Endothelial cell of umbilical vein (primary cell): ENCODE data around the gene CNRIP1. TPM values are rescaled to one million over a fixed set of nuclear protein-coding genes. Genes with fewer than 3 reads are reported as not detected.

Experiments
- BruUV-seq: library from RNA; stranded (reverse); fragments of 400-500 nt; replicated peaks from 2 replicates; lab custom pipeline; 2021; lab: Mats Ljungman, UMichigan
- CTCF ChIA-PET: fragments of 300-600, 350-600 bp; sonication (Branson Sonifier 250); formaldehyde crosslinking; loops from one replicate; lab custom pipeline; 2021; ENCODE audit warnings: antibody characterized with exemption, inconsistent platforms; lab: Charles Lee
- POLR2A ChIA-PET: fragments of 300-600, 350-600 bp; sonication (Branson Sonifier 250); formaldehyde crosslinking; loops from one replicate; lab custom pipeline; 2021; ENCODE audit warnings: antibody characterized with exemption, inconsistent platforms; lab: Charles Lee
- DNase-seq: peaks from one replicate; pipeline ENCODE4 v3.0.0-alpha.2; 2011; ENCODE audit warnings: low read depth, low spot score
- FAIRE-seq: peaks from 2 replicates; lab custom pipeline; 2011; peaks lifted over from hg19 to GRCh38; lab: Jason Lieb, UNC
- H2AFZ ChIP-seq: 2 replicates; pipeline ENCODE4 v1.6.0; 2012; ENCODE audit warnings: low read depth, low read length, control low read depth, inconsistent platforms
- H3K27ac ChIP-seq: 2 replicates; pipeline ENCODE4 v1.5.1; 2011; ENCODE audit warnings: low read depth, mild to moderate bottlenecking, control low read depth, low read length, moderate library complexity; ENCODE audit not compliant: insufficient read depth
- H3K27me3 ChIP-seq, 2 experiments: 2 replicates each; pipeline versions ENCODE4 v1.6.0 to v1.6.1; 2011; ENCODE audit warnings: low read length in 2 of 2, mixed read lengths in 1 of 2; ENCODE audit not compliant: control insufficient read depth in 2 of 2, insufficient read depth in 2 of 2
- H3K36me3 ChIP-seq, 2 experiments: 2 replicates in 1 of 2; 3 replicates in 1 of 2; pipeline ENCODE4 v1.5.1; 2011; ENCODE audit warnings: low read length in 2 of 2, mild to moderate bottlenecking in 1 of 2, moderate library complexity in 1 of 2; ENCODE audit not compliant: control insufficient read depth in 2 of 2, insufficient read depth in 2 of 2; ENCODE audit errors: extremely low read depth in 1 of 2
- H3K4me1 ChIP-seq: 3 replicates; pipeline ENCODE4 v1.5.1; 2011; ENCODE audit warnings: mild to moderate bottlenecking, low read length; ENCODE audit not compliant: control insufficient read depth, insufficient read depth; ENCODE audit errors: extremely low read depth
- H3K4me2 ChIP-seq: 2 replicates; pipeline ENCODE4 v1.6.1; 2011; ENCODE audit warnings: low read length, control low read depth, mixed read lengths; ENCODE audit not compliant: insufficient read depth
- H3K4me3 ChIP-seq, 3 experiments: fragments of 200-600 bp in 1 of 3; sonication (generic), shearing (Covaris generic) in 1 of 3; replicated peaks in 1 of 3; 2 replicates each; pipeline ENCODE4 v1.5.1; 2011 to 2016; ENCODE audit warnings: control low read depth in 3 of 3, low read length in 3 of 3, mild to moderate bottlenecking in 2 of 3, inconsistent platforms in 1 of 3, low read depth in 1 of 3, moderate library complexity in 1 of 3; ENCODE audit not compliant: insufficient read depth in 1 of 3
- H3K79me2 ChIP-seq: 2 replicates; pipeline ENCODE4 v1.6.0; 2012; ENCODE audit warnings: low read length, inconsistent platforms; ENCODE audit not compliant: control insufficient read depth, insufficient read depth
- H3K9ac ChIP-seq: replicated peaks from 2 replicates; pipeline ENCODE3; 2011; ENCODE audit warnings: low read length, control low read depth; ENCODE audit not compliant: insufficient read depth; ENCODE audit errors: extremely low read depth
- H3K9me1 ChIP-seq: replicated peaks from 3 replicates; pipeline ENCODE4 v1.6.0; 2011; ENCODE audit warnings: mild to moderate bottlenecking, low read length; ENCODE audit not compliant: control insufficient read depth, insufficient read depth; ENCODE audit errors: extremely low read depth
- H3K9me3 ChIP-seq: replicated peaks from 2 replicates; pipeline ENCODE4 v1.5.1; 2012; ENCODE audit warnings: low read length, inconsistent platforms; ENCODE audit not compliant: control insufficient read depth, insufficient read depth
- H4K20me1 ChIP-seq: replicated peaks from 2 replicates; pipeline ENCODE3; 2011; ENCODE audit warnings: mild to moderate bottlenecking, low read length; ENCODE audit not compliant: control insufficient read depth, insufficient read depth; ENCODE audit errors: extremely low read depth
- CTCF ChIP-seq, 2 donors: IDR thresholded peaks; 1 replicate in 1 of 2; 2 replicates in 1 of 2; pipeline ENCODE4 v1.5.1; 2011; ENCODE audit warnings: low read length in 2 of 2, mild to moderate bottlenecking in 2 of 2, moderate library complexity in 2 of 2, control low read depth in 1 of 2, inconsistent platforms in 1 of 2, low read depth in 1 of 2; ENCODE audit not compliant: insufficient read depth in 1 of 2; ENCODE audit errors: extremely low read depth in 1 of 2
- EZH2 ChIP-seq: IDR thresholded peaks from 2 replicates; pipeline ENCODE4 v1.6.1; 2012; ENCODE audit warnings: borderline replicate concordance, low read depth, mild to moderate bottlenecking, moderate library complexity, low read length, inconsistent platforms; ENCODE audit not compliant: severe bottlenecking
- GATA2 ChIP-seq: IDR thresholded peaks from 2 replicates; pipeline ENCODE4 v1.7.0; 2011; ENCODE audit warnings: low read depth, mild to moderate bottlenecking, moderate library complexity, mixed read lengths, low read length; ENCODE audit not compliant: insufficient read length, insufficient read depth
- JUN ChIP-seq: IDR thresholded peaks from 2 replicates; pipeline ENCODE4 v1.6.1; 2011; ENCODE audit warnings: borderline replicate concordance, low read depth; ENCODE audit not compliant: insufficient read length, insufficient read depth
- MAX ChIP-seq: IDR thresholded peaks from 2 replicates; pipeline ENCODE4 v1.6.1; 2011; ENCODE audit not compliant: insufficient read depth, insufficient read length
- MYC ChIP-seq: IDR thresholded peaks from one replicate; pipeline ENCODE4 v1.6.1; 2011; ENCODE audit warnings: mild to moderate bottlenecking, low read depth, low read length
- POLR2A ChIP-seq: IDR thresholded peaks from 2 replicates; pipeline ENCODE4 v1.6.1; 2012; ENCODE audit warnings: low read depth, mild to moderate bottlenecking, control low read depth, low read length
- POLR2AphosphoS5 ChIP-seq: IDR thresholded peaks from 2 replicates; pipeline ENCODE4 v1.6.1; 2012; ENCODE audit warnings: low read depth, mild to moderate bottlenecking, control low read depth, low read length, moderate library complexity; ENCODE audit not compliant: insufficient read depth
- dilution Hi-C: fragments of 300-500 bp; cut with MboI; formaldehyde crosslinking; loops from one replicate; pipeline ENCODE4 v1.15.0; 2019; ENCODE audit warnings: low sequenced_read_pairs; ENCODE audit not compliant: extremely low pct_ligation_motif_present
- intact Hi-C: fragments of 100-400 bp; cut with micrococcal nuclease; formaldehyde crosslinking; loops from one replicate; pipeline ENCODE4 v1.10.0; 2022
- polyA plus RNA-seq, 4 experiments: library from polyadenylated mRNA; depleted of rRNA in 3 of 4; stranded (reverse) in 3 of 4; unstranded in 1 of 4; fragments of >200 nt; gene quantifications; 2 replicates each; pipeline versions ENCODE4 v1.2.1 to v1.2.3, GENCODE V29; 2011 to 2012; ENCODE audit warnings: missing spikeins in 1 of 4
- total RNA-seq: library from RNA; stranded (reverse); gene quantifications from 2 replicates; pipeline ENCODE4 v1.2.3, GENCODE V29; 2021

The CNRIP1 gene
- total and polyA plus RNA-seq, 2 donors (not counting 3 experiments of a cell fraction or from before 2014, with no cell fraction given): 74.6 to 98.9 TPM

- Histone ChIP-seq H3K9ac (no peak overlapping the region), H4K20me1 (no peaks in the 10 kb centered on the region), H3K9me3 (no peaks in the 10 kb centered on the region), H2AFZ (no peak overlapping the region), H3K4me3 (no peak overlapping the region), H3K9me1 (no peaks in the 10 kb centered on the region), H3K79me2 (no peaks in the 10 kb centered on the region), H3K4me1 (no peaks in the 10 kb centered on the region), H3K4me2 (no peak overlapping the region), H3K36me3 (no peaks in the 10 kb centered on the region), H3K27me3 (no peaks in the 10 kb centered on the region), H3K27ac (no peak overlapping the region)
- dilution Hi-C loops (no loop called here), intact Hi-C loops (loop anchor here (1.0 to 2.0 kb wide), 3 partner anchors 37 to 235 kb away; no protein-coding TSS in a partner anchor)
- DNase-seq (peak; percentile 57), FAIRE-seq (peak; percentile 77)
- BruUV-seq: no TSS peak
- POLR2A ChIA-PET: no interaction called here
- CTCF ChIA-PET: interaction anchor here (0.7 to 2.3 kb wide), 31 partner anchors 8 to 239 kb away, joined by 3 to 41 read pairs (median 4); partner anchors contain the start of gene CNRIP1
- TF ChIP-seq JUN (no peak), POLR2A (no peak), MYC (no peak), MAX (no peak), POLR2AphosphoS5 (no peak), EZH2 (no peak), GATA2 (no peak), CTCF (IDR thresholded peaks at IDR 0.05; ENCODE audit: extremely low read depth in 1 of 2, insufficient read depth in 1 of 2, low read depth in 1 of 2, low read length in 2 of 2) (peak; percentile 23 to 57)
Observed at GRCh38 chr2:68357605-68358337, 38.0 kb upstream of the CNRIP1 start.
